Neural cell (in vitro differentiated cells): ENCODE data around the gene LILRB2.
"Not testable (repeated sequence)": the region's sequence is repeated elsewhere in the genome, so short reads cannot be mapped to it uniquely, and the experiment has no call there.

Source experiments
- CTCF ChIP-seq: fragments of 450-650 bp; IDR thresholded peaks from 2 replicates; pipeline ENCODE4 v1.5.1; 2014; ENCODE audit warnings: antibody characterized with exemption, mild to moderate bottlenecking, moderate library complexity; ENCODE audit not compliant: poor library complexity, severe bottlenecking
- EP300 ChIP-seq: fragments of 450-650 bp; conservative IDR thresholded peaks from 2 replicates; pipeline ENCODE4 v1.6.1; 2014; ENCODE audit warnings: antibody characterized with exemption, mild to moderate bottlenecking, moderate library complexity; ENCODE audit not compliant: poor library complexity, severe bottlenecking
- EZH2 ChIP-seq: fragments of 200-600, 300-800 bp; shearing (Covaris generic), sonication (generic); IDR thresholded peaks from 2 replicates; pipeline ENCODE4 v1.6.1; 2014; ENCODE audit warnings: antibody characterized with exemption, low read length, borderline replicate concordance, mild to moderate bottlenecking; ENCODE audit not compliant: insufficient read depth, poor library complexity, severe bottlenecking
- RAD21 ChIP-seq: fragments of 450-650 bp; conservative IDR thresholded peaks from 2 replicates; pipeline ENCODE4 v1.6.1; 2014; ENCODE audit warnings: antibody characterized with exemption, mild to moderate bottlenecking, moderate library complexity
- SMC3 ChIP-seq: fragments of 450-650 bp; conservative IDR thresholded peaks from 2 replicates; pipeline ENCODE4 v1.6.1; 2014; ENCODE audit warnings: antibody characterized with exemption, mild to moderate bottlenecking, moderate library complexity; ENCODE audit not compliant: poor library complexity

- TF ChIP-seq EP300, CTCF, SMC3, EZH2, RAD21: not testable (repeated sequence)
Measured at GRCh38 chr19:54328781-54329180, 47.9 kb upstream of the LILRB2 start.
